GM21825 (cell line): ENCODE data around the gene TSHZ2.

Source experiments
- ATAC-seq: cut with Tn5 transposase; IDR thresholded peaks from one replicate; pipeline ENCODE4 v1.9.1; 2021; ENCODE audit warnings: mild to moderate bottlenecking, moderate library complexity; ENCODE audit not compliant: unreplicated experiment

TSHZ2 gene

GRCh38 chr20:52996130-52996529 is 24.0 kb downstream of the TSHZ2 start:
- ATAC-seq: no peak

DNA sequence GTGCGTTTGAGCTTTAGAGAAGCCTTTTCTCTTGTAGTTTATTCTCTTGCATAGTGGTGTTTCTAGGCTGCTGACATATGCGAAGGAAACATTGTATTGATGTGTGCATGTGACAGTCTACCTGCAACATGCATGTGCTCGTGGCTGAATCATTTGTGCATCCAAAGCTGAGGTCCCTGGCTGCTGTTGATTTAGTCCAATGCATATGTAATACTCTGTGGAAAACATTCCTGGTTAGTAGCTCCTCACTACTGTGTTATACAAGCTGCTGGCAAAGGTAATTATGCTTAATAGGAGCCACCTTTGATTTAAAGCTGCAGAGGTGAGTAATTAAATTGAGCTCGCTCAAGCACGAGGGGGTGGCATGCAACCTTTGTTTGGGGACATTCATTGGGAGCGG is 24.5 kb downstream of the TSHZ2 start:
- ATAC-seq: no peak

- no peak for ATAC-seq
Measured at GRCh38 chr20:52998268-52998667, 26.1 kb downstream of the TSHZ2 start.

- no peak for ATAC-seq
Measured at GRCh38 chr20:52999040-52999439, 26.9 kb downstream of the TSHZ2 start.

GRCh38 chr20:53001498-53002301 is 29.5 kb downstream of the TSHZ2 start:
- peak; percentile 68 for ATAC-seq

- no peak for ATAC-seq
Measured at GRCh38 chr20:53002786-53003185, 30.6 kb downstream of the TSHZ2 start.

GRCh38 chr20:53003420-53004154 is 31.4 kb downstream of the TSHZ2 start:
- ATAC-seq: no peak

DNA sequence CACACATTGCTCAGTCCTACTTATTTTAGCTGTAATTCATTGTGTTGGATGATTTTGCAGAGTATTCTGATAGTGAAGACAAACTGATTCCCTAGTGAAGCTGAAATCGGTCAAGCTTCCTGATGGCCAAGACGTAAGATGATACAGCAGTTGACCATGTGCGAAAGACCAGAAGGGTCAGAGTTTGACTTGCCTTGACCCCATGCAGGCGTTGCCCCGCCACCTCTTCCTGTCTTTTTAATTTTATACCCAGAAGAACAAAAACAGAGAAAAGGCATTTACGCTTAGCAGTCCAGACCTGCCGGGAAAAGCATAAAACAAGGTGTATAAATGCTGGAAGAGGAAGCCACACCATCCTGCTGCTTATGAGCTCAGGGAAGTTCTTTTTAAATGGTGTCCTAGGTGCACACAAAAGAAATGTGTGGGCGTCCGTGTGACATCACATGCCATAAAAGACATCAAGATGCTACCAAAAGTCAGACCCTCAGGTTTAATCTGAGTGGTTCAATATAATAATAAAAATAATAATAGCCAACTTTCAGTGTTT is 32.2 kb downstream of the TSHZ2 start:
- ATAC-seq: no peak

- no peak for ATAC-seq
Measured at GRCh38 chr20:53009979-53010735, 38.0 kb downstream of the TSHZ2 start.

GRCh38 chr20:53011640-53012039 is 39.5 kb downstream of the TSHZ2 start:
- ATAC-seq: no peak

GRCh38 chr20:53013183-53013582 is 41.0 kb downstream of the TSHZ2 start:
- ATAC-seq: no peak

GRCh38 chr20:53013847-53014246 is 41.7 kb downstream of the TSHZ2 start:
- ATAC-seq: no peak

GRCh38 chr20:53016071-53016470 is 43.9 kb downstream of the TSHZ2 start:
- no peak for ATAC-seq

DNA sequence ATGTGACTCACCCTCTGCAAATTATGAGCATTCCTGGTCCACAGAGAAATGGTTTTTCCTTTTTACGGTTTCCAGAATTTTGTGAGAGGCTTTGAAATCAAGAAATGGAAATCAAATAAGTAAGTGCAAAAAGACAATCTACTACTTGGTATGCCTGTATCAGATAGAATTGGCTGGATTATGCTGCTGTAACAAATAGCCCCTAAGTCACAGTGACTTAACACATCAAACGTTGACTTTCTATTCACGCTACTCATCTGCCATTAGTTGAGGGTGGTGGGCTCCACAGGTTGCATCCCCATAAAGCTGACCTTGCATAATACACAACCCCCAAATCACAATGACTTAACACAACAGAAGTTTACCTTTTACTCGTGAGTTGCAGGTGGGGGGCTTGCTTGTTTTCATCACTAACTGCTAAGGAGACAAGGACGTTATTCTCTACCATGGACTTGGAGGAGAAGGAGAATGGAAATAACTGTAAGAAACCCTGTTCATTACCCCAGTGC is 44.4 kb downstream of the TSHZ2 start:
- ATAC-seq: no peak

GRCh38 chr20:53017206-53017605 is 45.0 kb downstream of the TSHZ2 start:
- no peak for ATAC-seq

- no peak for ATAC-seq
Measured at GRCh38 chr20:53019464-53019863, 47.3 kb downstream of the TSHZ2 start.

DNA sequence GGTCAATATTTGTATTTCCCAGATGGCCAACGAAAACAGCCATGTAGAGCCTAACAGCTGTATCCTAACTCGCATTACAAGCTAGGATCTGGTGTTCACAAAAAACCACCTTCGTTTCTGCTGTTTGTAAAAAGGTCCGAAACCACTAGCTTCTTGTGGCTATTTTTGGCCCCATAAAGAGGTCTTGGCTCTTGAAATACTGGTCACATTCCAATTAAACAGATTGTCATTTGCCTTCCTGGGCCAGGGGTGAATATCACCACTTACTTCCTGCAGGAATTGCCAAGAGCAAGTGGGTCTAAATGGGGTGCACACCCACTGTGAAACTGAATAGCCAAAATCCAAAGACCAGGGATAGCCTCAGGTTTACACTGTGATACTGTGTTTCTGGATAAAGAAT is 48.2 kb downstream of the TSHZ2 start:
- ATAC-seq: no peak

DNA sequence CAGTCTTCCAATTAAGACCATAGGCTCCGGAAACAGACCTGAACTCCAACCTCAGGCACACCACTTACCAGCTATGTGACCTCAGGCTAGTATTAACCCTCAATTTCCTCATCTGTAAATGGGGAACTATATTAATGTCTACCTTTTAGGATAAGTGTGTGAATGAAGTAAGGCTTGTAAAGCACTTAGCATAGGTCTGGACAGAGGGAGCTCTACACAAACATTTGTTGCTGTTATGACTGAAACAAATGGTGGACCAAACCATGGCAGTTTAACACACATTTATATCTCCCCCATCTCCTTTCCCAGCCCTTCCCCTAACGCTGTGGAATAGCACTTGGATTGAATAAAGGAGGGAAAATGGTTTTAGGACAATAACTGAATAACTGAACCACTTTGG is 48.7 kb downstream of the TSHZ2 start:
- ATAC-seq: no peak

GRCh38 chr20:53021934-53022333 is 49.8 kb downstream of the TSHZ2 start:
- ATAC-seq: no peak

- ATAC-seq: no peak
Measured at GRCh38 chr20:53023732-53024520, 51.8 kb downstream of the TSHZ2 start.
